Fibroblast of skin of right quadriceps (primary cell): ENCODE data around the gene SDK1.
"Not testable (repeated sequence)": the region's sequence is repeated elsewhere in the genome, so short reads cannot be mapped to it uniquely, and the experiment has no call there.

Source experiments
- DNase-seq: peaks from one replicate; pipeline ENCODE4 v3.0.0-alpha.2; 2013

The SDK1 gene

DNA sequence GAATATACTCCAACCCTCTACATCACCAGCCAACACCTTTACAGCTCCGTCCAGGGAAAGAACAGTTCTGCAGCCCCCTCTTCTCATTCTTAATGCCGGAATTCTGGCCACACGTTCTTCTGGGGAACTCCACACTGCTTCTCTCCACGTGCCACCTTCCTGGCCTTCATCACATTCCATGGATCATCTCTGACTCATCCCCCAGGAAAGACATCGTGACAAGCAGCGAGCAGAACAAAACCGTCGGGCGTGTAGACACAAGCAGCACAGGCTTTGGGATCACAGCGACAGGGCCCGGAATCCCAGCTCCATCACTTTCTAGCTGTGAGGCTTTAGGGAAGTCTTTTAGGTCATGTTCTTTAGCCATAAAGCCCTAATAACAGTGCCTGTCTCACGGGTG is 790.7 kb downstream of the SDK1 start:
- no peak for DNase-seq

DNA sequence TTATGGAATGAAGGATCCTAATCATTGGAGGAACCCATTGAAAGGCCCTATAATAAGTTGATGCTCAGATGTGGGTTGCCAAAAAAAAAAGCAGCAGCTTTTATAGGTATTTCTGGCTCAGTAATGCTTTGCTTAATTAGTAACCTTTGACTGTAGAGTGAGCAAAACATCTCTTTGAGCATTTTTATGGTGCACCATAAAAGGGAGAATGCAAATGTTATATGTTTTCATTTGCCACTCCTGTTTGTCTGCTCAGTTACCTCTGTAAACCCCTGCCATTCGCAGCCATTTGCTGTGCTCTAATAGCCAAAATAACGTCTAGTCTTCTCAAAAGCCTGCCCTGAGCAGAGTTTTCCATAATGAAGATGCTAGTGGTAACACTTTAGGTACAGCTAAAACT is 792.0 kb downstream of the SDK1 start:
- DNase-seq, result no peak

DNA sequence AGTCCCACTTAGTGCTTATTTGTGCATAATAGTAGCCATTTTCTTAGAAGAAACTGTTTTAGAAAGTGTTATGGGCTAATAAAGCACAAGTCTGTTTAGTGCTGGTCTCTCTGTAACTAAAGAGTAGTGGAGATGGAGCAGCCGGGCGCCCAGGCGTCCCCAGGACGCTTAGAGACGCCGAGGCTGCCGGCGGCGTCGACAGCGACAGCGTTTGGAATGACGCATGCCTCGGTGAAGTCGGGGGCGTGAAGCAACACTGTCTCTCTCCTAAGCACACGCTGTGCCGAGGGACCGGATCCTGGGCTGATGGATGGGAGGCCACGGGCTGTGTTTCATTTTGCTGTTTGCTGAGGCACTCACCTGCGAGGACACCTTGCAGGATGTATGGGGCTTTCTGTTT is 792.4 kb downstream of the SDK1 start:
- DNase-seq, result no peak

DNA sequence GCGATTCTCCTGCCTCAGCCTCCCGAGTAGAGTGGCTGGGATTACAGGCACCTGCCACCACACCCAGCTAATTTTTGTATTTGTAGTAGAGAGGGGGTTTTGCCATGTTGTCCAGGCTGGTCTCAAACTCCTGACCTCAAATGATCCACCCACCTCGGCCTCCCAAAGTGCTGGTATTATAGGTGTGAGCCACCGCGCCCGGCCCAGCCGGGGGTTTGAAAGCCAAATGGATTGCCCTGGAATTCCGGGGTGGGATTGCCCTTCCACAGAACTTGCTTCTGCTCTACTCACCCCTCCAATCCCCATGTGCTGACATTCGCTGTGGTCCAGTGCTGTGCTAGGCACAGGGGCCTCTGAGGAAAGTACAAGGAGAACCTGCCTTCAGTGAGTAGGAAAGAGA is 793.1 kb downstream of the SDK1 start:
- DNase-seq, result not testable (repeated sequence)

DNA sequence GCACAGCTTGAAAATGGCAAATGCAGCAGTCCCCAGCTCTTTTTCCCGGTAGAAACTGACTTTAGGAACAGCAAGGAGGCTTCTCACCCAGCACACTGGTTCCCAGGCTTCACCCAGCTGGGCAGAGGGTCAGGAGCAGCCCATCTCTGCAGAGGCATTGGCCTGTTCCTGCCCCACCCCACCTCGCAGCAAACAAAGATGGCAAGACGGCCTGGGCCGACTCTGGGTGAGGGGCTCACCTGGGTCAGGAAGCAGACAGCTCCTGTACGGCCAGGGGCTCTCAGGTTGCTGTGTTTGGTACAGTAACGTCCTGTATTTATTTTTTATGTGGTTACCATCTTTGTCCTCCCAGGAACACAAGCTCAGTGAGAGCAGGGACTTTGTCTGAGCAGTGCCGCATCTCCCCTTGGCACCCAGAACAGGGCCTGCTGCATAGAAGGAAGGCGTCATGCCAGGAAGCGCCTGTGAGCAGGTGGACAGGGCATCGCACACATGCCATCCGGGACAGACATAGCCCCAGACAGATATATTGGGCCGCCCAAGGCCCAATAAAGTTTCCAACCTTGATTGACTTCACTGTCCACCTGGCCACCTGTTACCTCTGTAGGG is 796.1 kb downstream of the SDK1 start:
- no peak for DNase-seq

DNA sequence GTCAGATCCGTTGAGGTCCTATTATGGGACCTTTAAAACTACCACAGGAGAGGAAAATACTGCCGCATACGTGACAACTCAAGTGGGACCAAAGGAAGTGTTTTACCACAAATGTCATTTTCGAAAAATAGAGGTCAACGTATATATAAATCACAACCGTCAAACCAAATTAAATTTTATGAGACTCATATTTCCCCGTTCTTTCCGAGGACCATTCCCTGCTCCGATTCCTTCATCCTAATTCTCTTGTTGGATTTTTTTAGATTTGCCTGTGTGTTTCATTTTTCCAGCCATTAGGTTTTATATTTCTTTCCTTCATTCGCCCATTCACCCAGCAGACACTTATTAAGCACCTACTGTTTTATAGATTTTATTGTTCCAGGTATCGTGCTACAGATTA is 797.1 kb downstream of the SDK1 start:
- no peak for DNase-seq

DNA sequence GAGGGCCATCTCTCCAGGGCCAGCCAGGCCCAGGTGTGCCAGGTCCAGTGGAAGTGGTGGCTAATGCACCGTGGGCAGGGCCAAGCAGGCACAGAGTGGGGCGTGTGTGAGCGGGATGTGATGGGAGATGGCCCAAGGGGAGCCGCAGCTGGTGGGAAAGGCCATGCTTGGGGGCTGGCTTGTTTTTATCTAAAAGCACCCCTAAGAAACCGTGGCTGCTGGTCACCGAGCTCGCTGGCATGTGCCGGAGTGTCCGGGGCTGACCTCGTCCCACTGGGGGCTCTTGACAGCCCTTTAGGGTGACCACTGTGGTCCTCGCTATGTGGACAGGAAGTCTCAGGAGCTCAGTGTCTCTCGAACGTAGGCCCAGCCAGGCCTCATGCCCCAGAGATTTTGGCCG is 798.6 kb downstream of the SDK1 start:
- DNase-seq, result no peak

DNA sequence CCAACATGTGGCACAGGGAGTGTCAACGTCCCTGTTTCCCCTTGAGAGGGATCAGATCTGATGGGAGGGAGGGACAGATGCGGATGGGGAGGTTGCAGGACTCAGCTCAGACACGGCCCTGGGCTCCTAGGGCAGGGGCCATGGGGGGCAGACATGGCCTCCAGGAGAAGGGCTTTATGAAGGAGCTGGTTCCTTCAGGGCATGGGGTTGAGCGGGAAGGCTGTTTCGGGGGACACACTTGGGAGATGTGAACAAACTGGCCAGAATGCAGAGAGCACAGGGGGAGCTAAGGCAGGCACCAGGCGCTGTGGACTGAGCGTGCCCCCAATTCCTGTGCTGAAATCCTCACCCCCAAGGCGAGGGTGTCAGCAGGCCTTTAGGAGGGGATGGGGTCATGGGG is 799.1 kb downstream of the SDK1 start:
- DNase-seq, result no peak

DNA sequence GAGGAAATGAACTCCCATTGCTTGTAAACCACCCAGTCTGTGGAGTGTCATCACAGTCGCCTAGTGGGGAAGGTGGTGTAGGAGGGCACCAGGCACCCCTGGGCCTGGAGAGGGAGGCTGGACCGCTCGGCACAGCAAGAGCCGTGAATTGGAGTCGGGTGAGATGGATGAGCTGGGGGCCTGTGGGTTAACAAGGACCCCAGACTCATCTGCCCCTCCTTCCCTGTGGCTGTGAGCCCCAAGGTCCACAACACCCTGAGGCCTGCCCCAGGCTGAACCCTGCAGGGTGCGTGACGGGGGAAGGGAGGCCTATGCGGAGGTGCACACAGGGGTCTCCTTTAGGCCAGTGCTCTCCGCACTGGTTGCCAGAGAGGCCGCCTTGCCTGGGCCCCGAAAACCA is 799.6 kb downstream of the SDK1 start:
- no peak for DNase-seq

DNA sequence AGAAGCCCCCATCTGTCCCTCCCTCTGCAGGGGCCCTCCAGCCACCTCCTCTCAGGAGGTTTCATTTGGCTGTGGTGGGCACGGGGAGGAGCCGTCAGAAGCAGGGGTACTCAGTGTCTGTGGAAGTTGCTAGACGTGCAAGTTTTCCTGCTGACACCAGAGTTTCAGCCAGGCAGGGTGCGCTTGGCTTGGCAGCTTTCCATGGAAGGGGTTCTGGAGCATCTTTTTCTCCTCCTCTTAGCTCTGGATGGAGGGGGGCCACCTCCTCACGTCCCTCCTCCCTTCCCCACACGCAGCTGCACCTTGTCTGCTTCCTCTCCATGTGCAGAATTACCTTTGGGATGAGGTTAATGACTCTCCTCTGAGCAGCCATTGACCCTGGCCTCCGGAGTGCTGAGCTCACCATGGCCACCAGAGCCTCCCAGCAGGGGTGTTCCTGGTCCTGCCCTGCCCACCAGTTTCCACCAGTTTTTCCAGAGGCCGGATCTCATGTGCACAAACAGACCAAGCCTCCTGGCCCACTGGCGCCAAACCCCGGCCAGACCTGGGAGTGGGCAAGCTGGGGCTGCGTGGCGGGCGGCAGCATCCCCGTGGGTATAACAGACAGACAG is 801.3 kb downstream of the SDK1 start:
- DNase-seq, result no peak

DNA sequence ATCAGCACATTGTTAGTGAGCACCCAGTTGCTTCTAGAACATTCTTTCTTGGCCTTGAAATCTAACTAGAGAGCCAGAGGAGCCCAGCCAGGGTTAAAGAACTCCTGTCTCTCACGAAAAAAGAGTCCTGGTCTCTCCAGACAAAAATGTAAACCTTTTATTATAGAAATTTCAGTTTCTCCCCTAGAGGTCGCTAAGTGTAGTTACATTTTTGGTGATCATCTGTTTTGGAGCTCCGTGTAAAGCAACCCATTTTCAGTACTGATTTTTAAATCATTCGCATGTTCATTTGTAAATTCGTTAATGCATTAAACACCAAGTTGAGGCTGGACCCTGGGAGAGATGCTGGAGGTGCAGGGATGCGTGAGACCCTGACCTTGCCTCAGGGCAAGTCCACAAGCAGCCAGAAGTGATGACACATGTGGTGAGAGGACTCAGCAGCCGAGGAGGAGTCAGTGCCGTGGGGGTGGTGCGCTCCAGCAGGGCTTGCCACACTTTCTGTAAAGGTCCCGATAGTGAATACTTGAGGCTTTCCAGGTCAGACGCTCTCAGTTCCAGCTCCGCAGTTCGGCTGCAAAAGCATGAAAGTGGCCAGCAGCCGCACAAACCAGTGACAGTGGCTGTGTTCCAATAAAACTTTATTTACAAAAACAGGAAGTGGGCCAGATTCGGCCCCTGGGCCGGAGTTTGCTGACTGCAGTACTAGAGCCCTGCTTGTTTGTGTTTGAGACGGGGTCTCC is 802.5 kb downstream of the SDK1 start:
- no peak for DNase-seq

DNA sequence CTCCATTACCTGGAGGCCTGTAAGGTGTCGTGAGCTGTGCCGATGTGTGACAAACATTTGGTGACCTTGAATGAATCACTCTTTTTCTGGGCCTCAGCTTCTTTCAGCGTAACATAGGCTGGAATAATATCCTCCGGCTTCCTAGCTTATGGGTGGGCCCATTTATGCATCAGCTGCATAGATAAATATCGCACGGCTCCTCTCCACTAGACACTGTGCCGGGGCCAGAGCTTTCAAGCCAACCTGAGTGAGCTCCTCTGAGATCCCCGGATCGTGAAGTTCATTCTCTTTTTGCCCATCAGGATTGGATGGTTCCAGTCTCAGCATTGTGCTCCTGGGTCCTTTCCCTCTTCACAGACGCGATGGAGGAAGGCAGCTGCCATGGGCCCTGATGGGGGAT is 806.8 kb downstream of the SDK1 start:
- no peak for DNase-seq

DNA sequence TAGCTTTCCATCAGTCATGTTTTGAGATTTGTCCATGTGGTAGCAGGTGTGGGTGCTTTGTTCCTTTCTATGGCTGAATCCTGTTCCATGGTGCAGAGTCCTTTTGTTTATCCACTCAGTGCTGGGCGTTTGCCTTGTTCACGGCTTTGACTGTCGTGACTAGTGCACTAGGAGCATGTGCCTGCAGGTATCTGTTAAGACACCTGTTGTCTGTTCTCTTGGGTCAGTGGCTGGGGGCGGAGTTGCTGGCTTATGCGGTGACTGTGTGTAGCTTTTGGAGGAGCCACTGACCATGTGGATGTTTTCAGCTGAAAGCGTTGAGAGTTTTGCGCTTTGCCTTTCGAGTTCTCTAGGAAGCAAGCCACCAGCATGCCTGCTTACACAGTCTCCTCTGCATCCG is 807.9 kb downstream of the SDK1 start:
- no peak for DNase-seq

DNA sequence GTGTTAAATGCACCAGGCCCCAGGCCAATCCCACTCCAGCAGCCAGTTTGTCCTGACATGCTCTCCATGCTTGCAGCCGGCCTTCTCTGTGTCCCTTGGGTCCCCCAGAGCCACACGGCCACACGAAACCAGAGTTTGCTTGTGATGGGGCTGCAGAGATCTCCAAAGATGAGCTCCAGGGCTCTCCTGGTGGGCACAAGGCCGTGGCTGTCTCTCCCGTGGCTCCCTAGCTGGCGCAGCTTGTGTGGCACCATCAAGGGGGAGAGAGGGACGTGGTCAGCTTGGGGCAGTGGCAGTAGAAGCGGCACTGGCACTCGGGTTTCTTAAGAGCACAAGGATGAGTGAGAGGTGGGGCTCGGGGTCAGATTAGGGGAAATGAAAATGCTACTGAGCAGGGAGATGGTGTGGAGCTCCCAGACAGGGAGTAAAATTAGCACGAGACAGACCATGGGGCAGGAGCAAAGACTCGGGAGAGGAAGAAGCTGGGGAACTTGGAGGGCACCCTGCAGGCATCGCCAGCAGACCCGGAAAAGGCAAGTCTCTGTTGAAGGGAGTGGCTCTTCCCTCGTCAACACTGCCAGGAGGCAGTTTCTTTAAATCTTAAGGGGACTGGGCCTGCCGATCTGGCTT is 808.5 kb downstream of the SDK1 start:
- no peak for DNase-seq

DNA sequence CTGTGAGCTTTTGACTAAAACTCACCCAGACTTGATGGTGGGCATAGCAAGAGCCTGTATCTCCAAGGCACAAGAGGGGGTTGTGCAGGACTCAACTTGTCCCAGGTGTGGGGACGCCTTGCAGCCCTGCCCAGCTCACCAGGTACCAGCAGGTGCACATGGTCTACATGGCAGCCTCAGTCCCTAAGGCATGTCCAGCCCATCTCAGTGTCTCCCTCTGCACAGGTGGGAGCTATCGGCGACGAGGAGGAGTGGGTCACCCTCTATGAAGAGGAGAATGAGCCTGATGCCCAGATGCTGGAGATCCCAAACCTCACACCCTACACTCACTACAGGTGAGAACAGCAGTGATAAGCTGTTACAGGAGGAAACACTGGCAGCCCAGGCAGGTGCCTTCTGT is 809.4 kb downstream of the SDK1 start:
- DNase-seq, result no peak

DNA sequence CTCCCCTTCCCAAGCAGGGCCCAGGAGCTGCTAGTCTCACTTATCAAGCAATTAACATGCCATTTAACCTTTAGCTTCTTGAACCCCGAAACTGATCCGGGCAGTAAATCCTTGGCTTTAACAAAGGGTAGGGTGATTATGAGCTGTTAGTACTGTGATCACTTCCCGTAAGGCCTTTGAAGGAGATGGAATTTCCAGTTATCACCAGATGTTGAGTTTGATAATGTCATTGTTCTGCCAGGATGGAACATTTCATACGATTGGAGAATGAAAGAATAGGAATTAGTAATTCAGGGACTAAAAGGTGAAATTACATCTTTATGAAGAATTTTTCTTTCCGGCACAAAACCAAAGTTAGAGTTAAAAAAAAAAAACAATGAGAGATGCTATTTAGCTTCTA is 810.1 kb downstream of the SDK1 start:
- DNase-seq, result no peak

DNA sequence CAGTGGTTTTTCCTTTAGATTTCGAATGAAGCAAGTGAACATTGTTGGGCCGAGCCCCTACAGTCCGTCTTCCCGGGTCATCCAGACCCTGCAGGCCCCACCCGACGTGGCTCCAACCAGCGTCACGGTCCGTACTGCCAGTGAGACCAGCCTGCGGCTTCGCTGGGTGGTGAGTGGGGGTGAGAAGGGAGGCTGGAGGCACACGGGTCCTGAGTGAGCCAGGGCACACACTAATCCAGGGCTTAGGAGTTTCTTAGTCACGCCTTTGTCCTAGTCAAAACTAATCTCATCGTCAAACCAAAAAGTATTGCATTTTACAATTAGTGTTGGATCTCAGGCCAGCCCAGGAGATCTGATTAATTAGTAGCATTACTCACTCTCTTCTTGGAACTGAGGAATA is 812.2 kb downstream of the SDK1 start:
- no peak for DNase-seq

DNA sequence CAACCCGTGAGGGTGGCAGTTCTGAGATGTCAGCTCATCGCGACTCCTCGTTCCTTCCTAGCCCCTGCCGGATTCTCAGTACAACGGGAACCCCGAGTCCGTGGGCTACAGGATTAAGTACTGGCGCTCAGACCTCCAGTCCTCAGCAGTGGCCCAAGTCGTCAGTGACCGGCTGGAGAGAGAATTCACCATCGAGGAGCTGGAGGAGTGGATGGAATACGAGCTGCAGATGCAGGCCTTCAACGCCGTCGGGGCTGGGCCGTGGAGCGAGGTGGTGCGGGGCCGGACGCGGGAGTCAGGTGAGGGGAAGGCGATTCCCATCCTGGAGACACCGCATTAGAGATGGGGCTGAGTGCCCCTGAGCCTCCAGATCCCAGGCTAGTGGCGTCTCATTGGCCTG is 812.9 kb downstream of the SDK1 start:
- no peak for DNase-seq

DNA sequence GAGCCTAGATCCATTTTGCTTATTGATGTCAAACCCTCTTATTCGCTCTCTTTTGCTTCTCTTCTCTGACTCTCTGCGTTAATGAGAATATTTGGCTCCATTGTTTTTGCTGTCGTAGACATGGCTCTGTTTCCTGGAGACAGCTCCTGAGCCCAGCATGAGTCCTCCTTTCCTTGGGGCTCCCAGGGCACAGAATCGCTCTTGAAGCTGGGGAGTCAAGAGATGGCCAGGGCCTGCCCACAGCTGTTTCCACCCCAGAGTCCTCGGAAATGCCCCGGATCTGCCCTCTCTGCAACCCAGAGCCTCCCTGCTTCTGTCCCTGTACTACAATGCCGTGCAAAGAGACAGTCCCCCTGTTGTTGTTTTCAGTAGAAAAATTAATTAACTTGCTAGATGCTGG is 814.4 kb downstream of the SDK1 start:
- no peak for DNase-seq

DNA sequence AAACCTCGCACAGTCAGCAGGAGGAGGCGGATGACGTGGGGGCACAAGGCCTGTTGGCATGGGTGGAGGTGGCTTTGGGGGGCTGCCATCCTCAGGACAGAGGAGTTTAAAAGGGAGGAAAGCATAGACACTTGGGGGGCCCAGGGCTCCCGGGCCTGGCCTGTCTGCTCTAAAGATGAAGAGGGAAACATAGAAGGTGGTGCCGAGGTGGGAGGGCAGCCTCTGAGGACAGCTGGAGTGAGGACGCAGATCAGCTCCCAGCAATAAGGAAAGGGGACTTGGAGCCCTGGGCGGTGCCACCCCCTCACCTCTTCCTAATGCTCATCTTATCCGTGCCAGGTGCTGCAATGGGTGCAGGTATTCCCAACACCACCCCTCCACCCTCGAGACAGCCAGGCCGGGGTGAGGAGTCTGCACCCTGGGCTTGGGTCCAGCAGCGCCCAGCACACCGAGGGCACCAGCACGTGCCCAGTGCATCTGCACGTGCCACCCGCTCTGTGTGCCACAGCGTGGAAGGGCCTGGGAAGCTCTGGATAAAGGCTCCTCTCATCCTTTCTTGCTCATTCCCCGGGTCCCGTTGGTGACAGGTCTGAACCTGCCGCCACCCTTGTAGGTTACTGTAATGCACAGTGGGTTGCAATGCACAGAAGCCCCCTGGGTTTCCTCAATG is 815.0 kb downstream of the SDK1 start:
- no peak for DNase-seq

DNA sequence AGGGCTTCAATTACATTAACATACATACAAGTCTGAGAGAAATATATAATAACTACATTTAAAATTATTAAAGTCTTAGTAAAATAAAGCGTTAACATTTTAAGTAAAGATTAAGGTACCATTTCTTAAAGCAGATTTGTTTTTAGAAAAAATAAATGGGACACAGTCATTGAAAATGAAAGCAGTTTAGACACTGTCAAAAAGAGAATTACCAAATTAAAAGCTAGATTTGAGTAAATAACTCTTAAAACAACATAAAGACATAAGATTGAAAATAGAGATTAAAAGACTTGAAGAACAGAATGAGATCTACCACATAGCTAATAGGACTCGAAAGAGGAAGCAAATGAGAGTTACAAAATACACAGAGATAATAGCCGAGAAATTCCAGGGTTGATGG is 818.8 kb downstream of the SDK1 start:
- DNase-seq, result no peak

DNA sequence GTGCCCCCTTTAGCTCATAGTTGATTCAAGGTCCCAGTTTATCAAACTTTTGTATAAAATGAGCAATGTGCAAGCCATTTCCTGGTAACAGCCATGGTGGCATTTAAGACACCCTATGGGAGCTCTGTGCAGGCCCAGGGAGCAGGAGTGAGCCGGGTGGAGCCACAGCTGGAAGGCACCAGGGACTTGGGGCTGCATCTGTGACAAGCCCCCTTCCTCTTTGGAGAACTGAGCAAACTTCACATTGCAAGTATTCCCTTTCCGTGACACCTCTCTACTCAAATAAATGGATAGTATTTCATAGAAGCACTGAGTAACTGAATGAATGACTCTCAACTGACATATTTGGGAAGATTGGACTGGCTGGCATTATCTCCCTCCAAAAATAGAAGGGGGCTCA is 822.3 kb downstream of the SDK1 start:
- no peak for DNase-seq

DNA sequence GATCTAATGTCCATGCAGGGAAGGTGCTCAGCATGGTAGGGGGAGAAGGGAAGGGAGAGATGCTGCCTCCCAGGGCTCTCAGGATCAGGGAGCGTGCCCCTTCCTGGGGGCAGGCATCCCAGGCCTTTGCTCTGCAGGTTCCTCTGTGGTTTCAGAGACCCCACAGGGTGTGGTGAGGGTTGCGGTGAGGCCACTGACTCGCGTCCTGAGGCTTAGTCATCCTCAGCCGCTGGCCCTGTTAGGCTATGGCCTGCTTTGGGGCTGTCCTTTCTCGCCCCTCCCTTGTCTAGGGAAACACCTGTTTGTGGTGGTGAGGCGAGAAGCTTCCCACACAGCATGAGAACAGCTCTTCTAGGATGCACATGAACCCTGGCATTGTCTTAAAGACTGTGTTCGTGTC is 822.8 kb downstream of the SDK1 start:
- no peak for DNase-seq
